Chondrocyte (in vitro differentiated cells): Measurements from ENCODE around the gene SLC25A11. TPM values are rescaled to one million over a fixed set of nuclear protein-coding genes. Genes with fewer than 3 reads are reported as not detected.
"Not testable (repeated sequence)": the region's sequence is repeated elsewhere in the genome, so short reads cannot be mapped to it uniquely, and the experiment has no call there.

Source experiments
- DNase-seq: peaks from one replicate; pipeline ENCODE4 v3.0.0; 2021; ENCODE audit warnings: mixed read lengths, low spot score
- H3K27ac Mint-ChIP-seq: one replicate; pipeline ENCODE4 v1.8.0; 2021; ENCODE audit warnings: mild to moderate bottlenecking, moderate library complexity, mixed read lengths; ENCODE audit not compliant: unreplicated experiment
- H3K27me3 Mint-ChIP-seq: 2 replicates; pipeline ENCODE4 v1.8.0; 2021; ENCODE audit warnings: low read depth, mixed read lengths
- H3K36me3 Mint-ChIP-seq: 2 replicates; pipeline ENCODE4 v1.8.0; 2021; ENCODE audit warnings: low read depth, mixed read lengths
- H3K4me1 Mint-ChIP-seq: 2 replicates; pipeline ENCODE4 v1.8.0; 2021; ENCODE audit warnings: low read depth, mild to moderate bottlenecking, mixed read lengths
- H3K4me3 Mint-ChIP-seq: one replicate; pipeline ENCODE4 v1.8.0; 2021; ENCODE audit warnings: mild to moderate bottlenecking, moderate library complexity, mixed read lengths; ENCODE audit not compliant: unreplicated experiment
- H3K9me3 Mint-ChIP-seq: 2 replicates; pipeline ENCODE4 v1.8.0; 2021; ENCODE audit warnings: low read depth, mixed read lengths
- CTCF ChIP-seq: fragments of 200-600 bp; sonication (generic); IDR thresholded peaks from 2 replicates; pipeline ENCODE4 v1.5.0; 2021; ENCODE audit warnings: antibody characterized with exemption, mild to moderate bottlenecking, moderate library complexity
- total RNA-seq: library from RNA; stranded (reverse); gene quantifications from 3 replicates; pipeline ENCODE4 v1.2.1, GENCODE V29; 2021

Gene SLC25A11
- total RNA-seq, 1 donor from 2014 or later: 46.6 TPM

DNA sequence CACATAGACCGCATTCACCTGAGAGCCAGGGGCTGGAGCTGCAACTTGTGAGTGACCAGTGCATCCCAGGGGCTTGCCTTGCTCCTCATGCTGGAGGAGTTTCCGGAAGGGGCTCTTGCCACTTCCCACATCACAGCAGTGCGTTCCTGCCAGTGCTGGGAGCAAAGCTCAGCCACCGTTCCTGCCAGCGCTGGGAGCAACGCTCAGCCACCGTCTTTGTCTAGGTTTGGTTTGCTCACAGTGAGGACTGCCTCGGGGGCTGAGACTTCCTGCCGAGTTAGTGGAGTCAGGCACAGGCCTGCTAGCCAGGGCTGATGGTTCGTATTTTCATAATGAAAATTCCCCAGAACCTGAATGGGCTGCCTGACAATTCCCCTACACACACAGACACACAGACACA, 31.5 kb downstream of the SLC25A11 start:
- H3K27me3 Mint-ChIP-seq: no peaks in the 10 kb centered on the region

GRCh38 chr17:4906642-4907041, 33.2 kb downstream of the SLC25A11 start:
- H3K4me3 Mint-ChIP-seq, H3K36me3 Mint-ChIP-seq, H3K27me3 Mint-ChIP-seq, DNase-seq, H3K27ac Mint-ChIP-seq, H3K4me1 Mint-ChIP-seq, H3K9me3 Mint-ChIP-seq: not testable (repeated sequence)

More for the DNA sequence above, 31.5 kb downstream of the SLC25A11 start:
- no peaks in the 10 kb centered on the region for H3K9me3 Mint-ChIP-seq
- H3K36me3 Mint-ChIP-seq: no peaks in the 10 kb centered on the region
- peaks cover 3% of the 10 kb centered on the region for H3K4me1 Mint-ChIP-seq
- no peak for TF ChIP-seq CTCF
- no peak overlapping the region for H3K27ac Mint-ChIP-seq
- DNase-seq: peak; percentile 72
- no peak overlapping the region for H3K4me3 Mint-ChIP-seq

DNA sequence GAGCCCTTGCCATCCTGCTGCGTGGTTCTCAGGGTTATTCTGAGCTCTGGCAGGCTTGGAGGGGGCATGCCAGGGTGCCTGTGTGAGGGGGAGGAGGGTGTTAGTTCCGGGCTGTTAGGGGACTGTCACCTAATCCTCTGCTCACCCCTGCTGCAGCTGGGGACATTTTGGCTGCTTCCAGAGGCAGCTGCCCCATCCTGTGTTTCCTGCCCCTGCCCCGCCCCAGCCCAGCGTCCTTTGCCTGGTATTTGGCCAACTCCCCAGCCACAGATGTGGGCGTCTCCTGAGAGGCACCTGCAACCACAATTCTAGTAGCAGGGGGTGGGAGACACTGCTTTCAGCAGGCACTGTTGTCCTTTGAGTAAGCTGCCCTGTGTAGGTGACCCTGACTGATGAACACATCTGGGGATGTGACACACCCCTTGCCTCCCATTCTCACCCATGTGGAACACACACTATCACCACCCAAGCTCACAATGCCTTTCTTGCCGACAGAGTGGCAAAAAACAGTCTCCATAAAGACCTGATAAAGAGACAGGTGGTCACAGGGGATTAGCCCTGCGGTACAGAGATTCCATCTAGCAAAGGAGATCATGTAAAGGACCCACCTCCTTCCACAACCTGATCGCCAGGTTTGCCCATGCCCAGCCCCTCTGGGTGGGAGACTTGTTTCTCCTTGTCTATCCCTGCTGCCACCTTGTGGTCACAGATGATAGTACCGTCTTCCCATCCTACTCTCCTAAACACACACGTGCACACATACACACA, 36.6 kb downstream of the SLC25A11 start, which contains the start of gene CHRNE:
Gene CHRNE (minus strand): TSS at position 48 of the 768 bp plus-strand sequence. CDS start 35 bp downstream, at position 13.
- H3K4me3 Mint-ChIP-seq: no peak within 1 kb of the TSS
- peak; percentile 62 for DNase-seq
- H3K4me1 Mint-ChIP-seq: peaks cover 4% of the 10 kb centered on the region
- H3K36me3 Mint-ChIP-seq: peaks cover 6% of the 10 kb centered on the region
- no peaks in the 10 kb centered on the region for H3K27me3 Mint-ChIP-seq
- H3K27ac Mint-ChIP-seq: peak within 1 kb of the TSS; percentile 57
- peak; percentile 84 for TF ChIP-seq CTCF
- H3K9me3 Mint-ChIP-seq: no peaks in the 10 kb centered on the region

GRCh38 chr17:4902540-4902939, 37.3 kb downstream of the SLC25A11 start:
- Mint-ChIP-seq H3K4me3 (no peak overlapping the region), H3K9me3 (no peaks in the 10 kb centered on the region), H3K4me1 (peaks cover 4% of the 10 kb centered on the region), H3K36me3 (peaks cover 6% of the 10 kb centered on the region), H3K27ac (no peak overlapping the region), H3K27me3 (no peaks in the 10 kb centered on the region)
- DNase-seq: peak; percentile 59
- TF ChIP-seq CTCF: no peak

GRCh38 chr17:4901648-4902344, 38.0 kb downstream of the SLC25A11 start:
- Mint-ChIP-seq H3K27ac (peak overlapping the region; percentile 57), H3K27me3 (no peaks in the 10 kb centered on the region), H3K9me3 (no peaks in the 10 kb centered on the region), H3K4me1 (peaks cover 4% of the 10 kb centered on the region), H3K4me3 (no peak overlapping the region), H3K36me3 (peaks cover 10% of the 10 kb centered on the region)
- DNase-seq: peak; percentile 72
- TF ChIP-seq CTCF: no peak
